Activated CD4-positive, CD25-positive, alpha-beta regulatory T cell treated with anti-CD3 and anti-CD28 coated beads, Interleukin-2, amount 50 U/mL, for 16 hours (primary cell): ENCODE data around the gene TXNL4A.

Experiments used
- DNase-seq: peaks from one replicate; pipeline ENCODE4 v3.0.0-alpha.2; 2020; ENCODE audit warnings: low read depth, low spot score

TXNL4A gene

GRCh38 chr18:79935925-79936324, 52.4 kb downstream of the TXNL4A start:
- DNase-seq, result no peak

- no peak for DNase-seq
Measured at GRCh38 chr18:79935499-79935898, 52.9 kb downstream of the TXNL4A start.

DNA sequence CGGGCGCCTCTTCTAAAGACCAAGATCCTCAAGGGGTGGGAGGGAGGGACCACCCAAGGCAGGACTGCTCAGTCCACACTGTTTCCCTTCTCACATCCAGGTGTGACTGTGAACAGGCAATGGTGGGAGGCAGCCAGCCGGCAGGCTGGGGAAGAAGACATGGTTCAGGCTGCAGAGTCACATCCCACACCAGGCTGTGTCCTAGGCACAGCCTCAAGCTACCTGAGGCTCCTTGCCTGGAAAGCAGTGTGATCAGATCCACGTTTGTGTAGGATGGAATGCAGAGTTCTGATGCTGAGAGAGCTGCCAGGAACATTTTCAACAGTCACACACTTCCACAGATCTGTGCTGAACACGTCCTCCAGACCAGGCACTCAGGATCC, 53.3 kb downstream of the TXNL4A start:
- DNase-seq, result no peak

GRCh38 chr18:79934311-79935097, 53.9 kb downstream of the TXNL4A start:
- DNase-seq, result no peak

DNA sequence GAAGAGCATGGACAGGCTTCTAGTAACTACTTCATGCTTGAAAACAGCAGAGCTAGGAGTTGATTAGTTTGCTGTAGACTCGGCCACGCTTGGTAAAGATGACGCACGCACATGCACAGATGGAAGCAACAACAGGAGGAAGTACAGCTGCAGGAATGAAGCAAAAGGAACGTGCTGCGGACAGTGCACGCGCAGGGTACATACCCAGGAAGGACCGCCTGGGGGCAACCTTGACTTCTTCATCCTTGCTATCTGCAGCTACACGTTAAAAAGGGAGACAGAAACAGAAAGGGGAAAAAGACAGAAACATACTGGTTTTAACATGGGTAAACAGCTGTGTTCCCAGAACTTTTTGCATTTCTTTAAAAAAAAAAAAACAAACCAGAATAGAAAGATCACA, 54.6 kb downstream of the TXNL4A start:
- no peak for DNase-seq

GRCh38 chr18:79932907-79933306, 55.5 kb downstream of the TXNL4A start:
- DNase-seq, result no peak

DNA sequence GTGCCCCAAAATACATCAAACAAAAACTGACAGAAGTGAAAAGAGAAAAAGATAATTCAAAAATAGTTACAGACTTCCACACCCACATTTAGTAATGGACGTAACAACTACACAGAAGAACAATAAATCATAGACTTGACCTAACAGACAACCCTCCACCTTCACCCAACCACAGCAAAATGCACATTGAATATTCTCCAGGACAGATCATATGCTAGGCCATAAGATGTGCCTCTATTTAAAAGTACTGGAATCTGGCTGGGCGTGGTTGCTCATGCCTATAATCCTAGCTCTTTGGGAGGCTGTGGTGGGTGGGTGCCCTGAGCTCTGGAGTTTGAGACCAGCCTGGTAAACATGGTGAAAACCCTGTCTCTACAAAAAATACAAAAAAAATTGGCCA, 56.9 kb downstream of the TXNL4A start:
- no peak for DNase-seq

- no peak for DNase-seq
Measured at GRCh38 chr18:79930020-79930642, 58.2 kb downstream of the TXNL4A start.

DNA sequence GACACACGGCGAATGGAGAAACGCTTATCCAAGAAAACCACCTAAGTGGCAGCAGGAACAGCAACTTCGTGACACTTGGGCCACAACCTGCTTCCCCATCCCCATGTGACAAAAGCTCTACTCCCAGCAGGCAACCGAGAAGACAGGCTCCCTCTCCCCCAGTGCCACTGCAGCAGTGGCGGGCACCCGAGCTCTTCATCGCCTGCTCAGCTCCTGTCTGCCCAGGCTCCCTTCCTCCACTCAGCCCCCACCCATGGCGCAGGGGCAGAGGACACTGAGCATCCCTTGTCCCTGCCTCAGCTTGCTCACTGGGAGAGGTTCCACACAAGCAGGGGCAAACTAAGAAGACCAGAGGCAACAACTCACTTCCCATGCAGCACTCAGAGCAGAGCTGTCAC, 59.8 kb downstream of the TXNL4A start:
- DNase-seq, result no peak

GRCh38 chr18:79927607-79928562, 60.5 kb downstream of the TXNL4A start:
- no peak for DNase-seq

- no peak for DNase-seq
Measured at GRCh38 chr18:79926715-79927606, 61.4 kb downstream of the TXNL4A start.

- DNase-seq, result no peak
Measured at GRCh38 chr18:79926306-79926705, 62.1 kb downstream of the TXNL4A start.

- DNase-seq, result no peak
Measured at GRCh38 chr18:79924814-79925731, 63.3 kb downstream of the TXNL4A start.

DNA sequence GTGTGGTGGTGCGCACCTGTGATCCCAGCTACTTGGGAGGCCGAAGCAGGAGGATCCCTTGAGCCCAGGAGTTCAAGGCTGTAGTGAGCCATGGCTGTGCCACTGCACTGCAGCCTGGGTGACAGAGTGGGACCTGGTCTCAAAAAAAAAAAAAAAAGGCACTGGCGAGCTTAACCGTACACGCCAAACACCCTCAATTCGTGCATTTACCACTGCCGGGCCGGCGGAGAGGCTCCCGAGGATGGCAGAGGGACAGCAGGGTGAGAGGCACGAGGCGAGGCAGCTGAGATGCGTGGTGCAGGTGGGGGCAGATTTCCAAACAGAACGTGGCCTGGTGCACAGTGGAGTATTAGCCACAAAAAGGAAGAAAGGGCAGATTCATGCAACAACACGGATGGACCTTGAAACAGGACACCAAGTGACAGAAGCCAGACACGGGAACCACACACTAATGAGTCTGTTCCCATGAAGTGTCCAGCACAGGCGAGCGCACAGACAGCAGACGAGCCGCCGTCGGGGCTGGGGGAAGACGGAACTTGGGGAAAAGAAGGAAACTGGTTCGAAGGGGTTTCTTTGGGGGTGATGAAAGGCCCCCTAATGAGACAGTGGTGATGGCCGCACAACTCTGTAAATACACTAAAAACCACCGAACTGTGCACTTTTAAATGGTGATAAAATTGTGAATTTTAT, 64.3 kb downstream of the TXNL4A start:
- no peak for DNase-seq

DNA sequence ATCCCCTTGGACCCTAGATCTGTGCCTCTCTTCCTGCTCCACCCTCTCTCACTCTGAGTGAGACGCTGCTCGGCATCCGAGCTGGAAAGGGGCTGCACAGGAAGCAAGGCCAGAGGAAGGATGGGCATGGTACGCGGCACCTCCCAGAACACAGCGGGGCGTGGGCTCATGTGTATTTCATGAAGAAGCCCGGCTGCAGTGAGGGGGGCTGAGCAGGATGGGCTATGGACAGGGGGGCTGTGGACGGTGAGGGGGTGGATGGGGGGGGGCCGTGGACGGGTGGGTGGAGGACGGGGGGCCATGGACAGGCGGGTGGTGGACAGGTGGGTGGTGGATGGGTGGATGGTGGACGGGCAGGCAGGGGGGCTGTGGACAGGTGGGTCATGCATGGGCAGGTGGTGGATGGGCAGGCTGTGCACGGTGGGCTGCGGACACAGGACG, 65.4 kb downstream of the TXNL4A start:
- no peak for DNase-seq

- DNase-seq, result no peak
Measured at GRCh38 chr18:79921984-79922965, 66.1 kb downstream of the TXNL4A start.
